Peyer's patch (tissue), 4 donors: Measurements from ENCODE around the gene DDC. TPM values are rescaled to one million over a fixed set of nuclear protein-coding genes. Genes with fewer than 3 reads are reported as not detected.

Experiments used
- DNase-seq, 3 donors: peaks; one replicate each; pipeline ENCODE4 v3.0.0-alpha.2; 2017 to 2019
- H3K27ac ChIP-seq, 4 donors: fragments of 200-600 bp; sonication (generic); one replicate each; pipeline ENCODE4 v1.5.1; 2016 to 2019
- H3K27me3 ChIP-seq, 2 donors: fragments of 200-600 bp; sonication (generic); one replicate each; pipeline ENCODE4 v1.5.1; 2019
- H3K36me3 ChIP-seq, 3 donors: fragments of 200-600 bp; sonication (generic); one replicate each; pipeline ENCODE4 v1.5.1; 2016 to 2019
- H3K4me1 ChIP-seq, 4 donors: fragments of 200-600 bp; sonication (generic); one replicate each; pipeline ENCODE4 v1.5.1; 2016 to 2019
- H3K4me3 ChIP-seq, 4 donors: fragments of 200-600 bp; sonication (generic); 1 replicate in 3 of 4; 2 replicates in 1 of 4; pipeline ENCODE4 v1.5.1; 2016 to 2019; ENCODE audit warnings: mild to moderate bottlenecking in 1 of 4
- H3K9me3 ChIP-seq, 4 donors: fragments of 200-600 bp; sonication (generic); one replicate each; pipeline ENCODE4 v1.5.1; 2016 to 2019; ENCODE audit warnings: mild to moderate bottlenecking in 1 of 4
- CTCF ChIP-seq, 6 experiments: fragments of 450-650 bp in 4 of 6; fragments of 200-600 bp in 2 of 6; sonication (generic) in 1 of 6; IDR thresholded peaks; one replicate each; pipeline ENCODE4 v1.5.1; 2017 to 2019; ENCODE audit warnings: antibody characterized with exemption in 6 of 6, mild to moderate bottlenecking in 3 of 6, moderate library complexity in 1 of 6
- POLR2A ChIP-seq, 2 donors: fragments of 450-650 bp; IDR thresholded peaks; one replicate each; pipeline ENCODE4 v1.5.1; 2017; ENCODE audit warnings: antibody characterized with exemption in 2 of 2, mild to moderate bottlenecking in 2 of 2, moderate library complexity in 2 of 2
- total RNA-seq, 4 donors: library from RNA; depleted of rRNA; stranded (reverse); fragments of >200 nt; gene quantifications; one replicate each; pipeline ENCODE4 v1.1.0, GENCODE V29; 2016

The DDC gene
- total RNA-seq, 4 donors from 2014 or later: 56.9 to 314 (median 200) TPM

GRCh38 chr7:50418526-50419290 is 146.5 kb downstream of the DDC start:
- Histone ChIP-seq H3K4me1 (peaks cover 0 to 6% (median 0%) of the 10 kb centered on the region in 4 donors), H3K27me3 (no peaks in the 10 kb centered on the region), H3K9me3 (no peaks in the 10 kb centered on the region), H3K27ac (no peak overlapping the region), H3K4me3 (no peak overlapping the region), H3K36me3 (no peaks in the 10 kb centered on the region)
- DNase-seq: no peak
- TF ChIP-seq POLR2A (IDR thresholded peaks at IDR 0.05): no peak
- no peak for TF ChIP-seq CTCF (IDR thresholded peaks at IDR 0.05)

GRCh38 chr7:50418086-50418515 is 147.1 kb downstream of the DDC start:
- H3K27ac ChIP-seq: no peak overlapping the region
- no peaks in the 10 kb centered on the region for H3K9me3 ChIP-seq
- TF ChIP-seq POLR2A (IDR thresholded peaks at IDR 0.05) (no peak), CTCF (IDR thresholded peaks at IDR 0.05) (peak; percentile 66 to 89 (median 82))
- H3K4me3 ChIP-seq: no peak overlapping the region
- no peaks in the 10 kb centered on the region for H3K27me3 ChIP-seq
- no peaks in the 10 kb centered on the region for H3K36me3 ChIP-seq
- H3K4me1 ChIP-seq: peaks cover 0 to 6% (median 0%) of the 10 kb centered on the region in 4 donors
- DNase-seq: peak; percentile 63 to 93 (median 86)

GRCh38 chr7:50416527-50417182 is 148.6 kb downstream of the DDC start:
- Histone ChIP-seq H3K27ac (peak overlapping the region in 1 of 4 donors; percentile 59), H3K9me3 (no peaks in the 10 kb centered on the region), H3K4me1 (peaks cover 0 to 7% (median 3%) of the 10 kb centered on the region in 4 donors), H3K36me3 (no peaks in the 10 kb centered on the region), H3K27me3 (no peaks in the 10 kb centered on the region), H3K4me3 (no peak overlapping the region)
- DNase-seq: peak in 2 of 3 donors; percentile 51 to 64
- no peak for TF ChIP-seq POLR2A (IDR thresholded peaks at IDR 0.05)
- peak in 1 of 6 experiments; percentile 14 for TF ChIP-seq CTCF (IDR thresholded peaks at IDR 0.05)

GRCh38 chr7:50415844-50416364 is 149.3 kb downstream of the DDC start:
- Histone ChIP-seq H3K4me3 (no peak overlapping the region), H3K27me3 (no peaks in the 10 kb centered on the region), H3K36me3 (no peaks in the 10 kb centered on the region), H3K9me3 (no peaks in the 10 kb centered on the region), H3K27ac (peak overlapping the region in 1 of 4 donors; percentile 59), H3K4me1 (peaks cover 0 to 15% (median 6%) of the 10 kb centered on the region in 4 donors)
- no peak for TF ChIP-seq CTCF (IDR thresholded peaks at IDR 0.05)
- no peak for TF ChIP-seq POLR2A (IDR thresholded peaks at IDR 0.05)
- DNase-seq: no peak

GRCh38 chr7:50413561-50413960 is 151.6 kb downstream of the DDC start:
- Histone ChIP-seq H3K36me3 (no peaks in the 10 kb centered on the region), H3K27me3 (no peaks in the 10 kb centered on the region), H3K27ac (peak overlapping the region in 1 of 4 donors; percentile 81), H3K4me3 (no peak overlapping the region), H3K4me1 (peaks cover 0 to 26% (median 12%) of the 10 kb centered on the region in 4 donors), H3K9me3 (no peaks in the 10 kb centered on the region)
- DNase-seq: no peak
- no peak for TF ChIP-seq POLR2A (IDR thresholded peaks at IDR 0.05)
- TF ChIP-seq CTCF (IDR thresholded peaks at IDR 0.05): no peak
